ENCODE measurements around the gene TEX19. TPM values are rescaled to one million over a fixed set of nuclear protein-coding genes. Genes with fewer than 3 reads are reported as not detected.

The TEX19 gene
- total and polyA plus RNA-seq, 9 of the 15 experiments (the other 6 are each of a cell fraction or from before 2014, with no cell fraction given): 0.10 to 4.9 (median 1.9) TPM

GRCh38 chr17:82366749-82367148 lies 7.7 kb downstream of the TEX19 start:
- BruUV-seq (replicated peaks): no TSS peak
- POLR2A ChIA-PET: interaction anchor here (0.7 to 3.8 kb wide), 8 partner anchors 7 to 98 kb away, joined by 3 to 27 read pairs (median 4); no protein-coding TSS in a partner anchor
- no peaks in the 10 kb centered on the region for H3K79me2 ChIP-seq (ENCODE audit: control insufficient read depth, insufficient read depth, low read length)
- no peaks in the 10 kb centered on the region for H3K36me3 ChIP-seq (ENCODE audit: control insufficient read depth, insufficient read depth, low read length)
- 64% methylated on average over 7 of the region's 7 CpGs for WGBS (ENCODE audit: insufficient coverage, low coverage, missing lambda C conversion rate)
- H3K4me3 ChIP-seq: no peak overlapping the region
- H3K9ac ChIP-seq (ENCODE audit: insufficient read depth in 1 of 2, low read depth in 2 of 2, low read length in 2 of 2): peak overlapping the region in 1 of 2 experiments; percentile 10; a peak in 1 of 4 replicates
- H2AFZ ChIP-seq (ENCODE audit: low read depth, low read length): peak overlapping the region; percentile 34; the same call in 1 of the 2 replicates
- no peak overlapping the region for H3K27ac ChIP-seq (ENCODE audit: extremely low read depth, low read depth, low read length)
- TF ChIP-seq MEIS2 (IDR thresholded peaks at IDR 0.05; ENCODE audit: partially characterized antibody): peak; percentile 21
- TF ChIP-seq GMEB1 (CRISPR knock-in tag; IDR thresholded peaks at IDR 0.05): no peak
- no peaks in the 10 kb centered on the region for H3K9me1 ChIP-seq (ENCODE audit: control insufficient read depth, insufficient read depth, low read length)
- intact Hi-C loops (cut with micrococcal nuclease): no loop called here
- H3K27me3 ChIP-seq (ENCODE audit: control insufficient read depth in 2 of 2, insufficient read depth in 2 of 2, low read length in 2 of 2): no peaks in the 10 kb centered on the region
- CTCF ChIA-PET (ENCODE audit: low intra/inter-chr PET ratio): interaction anchor here (0.7 kb wide), 1 partner anchor 10 kb away, joined by 5 read pairs; no protein-coding TSS in a partner anchor
- DNase-seq (ENCODE audit: extremely low read depth in 1 of 4, low spot score in 3 of 4) (no peak), ATAC-seq (no peak), FAIRE-seq (peak; percentile 48)
- in situ Hi-C loops (cut with MboI): no loop called here
- no peaks in the 10 kb centered on the region for H4K20me1 ChIP-seq (replicated peaks; ENCODE audit: control insufficient read depth, insufficient read depth, low read length)
- peaks cover 9 to 21% of the 10 kb centered on the region in 2 experiments; a peak in 4 of 5 replicates for H3K4me1 ChIP-seq (replicated peaks in 1 of 2; ENCODE audit: control insufficient read depth in 2 of 2, insufficient read depth in 2 of 2, low read length in 2 of 2)
- H3K9me3 ChIP-seq (replicated peaks; ENCODE audit: control insufficient read depth, insufficient read depth, low read depth, low read length): no peaks in the 10 kb centered on the region
- peak overlapping the region; percentile 39 for H3K4me2 ChIP-seq (ENCODE audit: insufficient read depth, low read length)
